ENCODE measurements around the gene KRT6C.
A peak's percentile ranks its signal among the peaks of the same experiment; 100 is the strongest.
"Not testable (repeated sequence)": the region's sequence is repeated elsewhere in the genome, so short reads cannot be mapped to it uniquely, and the experiment has no call there.

KRT6C gene

DNA sequence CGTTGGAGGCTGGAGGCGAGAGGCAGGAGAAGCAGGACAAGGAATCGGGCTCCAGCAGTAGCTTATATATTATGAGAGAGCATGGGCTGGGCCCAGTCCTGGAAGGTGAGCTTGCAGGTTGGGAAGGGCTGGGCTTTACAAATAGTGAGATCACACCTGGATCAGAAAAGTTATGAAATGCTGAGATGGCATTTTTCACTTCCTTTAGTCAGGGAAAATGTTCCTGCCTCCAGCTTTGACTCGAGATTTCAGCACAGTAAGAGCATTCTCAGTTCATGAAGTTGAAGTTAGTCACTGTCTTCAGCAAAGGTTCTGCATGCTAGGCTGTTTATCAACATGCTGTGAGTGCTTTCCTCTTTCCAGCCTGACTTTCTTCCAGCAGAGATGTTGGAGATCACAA is at the start of gene KRT6C:
KRT6C (minus strand) TSS at position 38 of the 400 bp plus-strand sequence. CDS start 68 bp downstream, outside the sequence.
- DNase-seq (ENCODE audit: low spot score), result no peak

DNA sequence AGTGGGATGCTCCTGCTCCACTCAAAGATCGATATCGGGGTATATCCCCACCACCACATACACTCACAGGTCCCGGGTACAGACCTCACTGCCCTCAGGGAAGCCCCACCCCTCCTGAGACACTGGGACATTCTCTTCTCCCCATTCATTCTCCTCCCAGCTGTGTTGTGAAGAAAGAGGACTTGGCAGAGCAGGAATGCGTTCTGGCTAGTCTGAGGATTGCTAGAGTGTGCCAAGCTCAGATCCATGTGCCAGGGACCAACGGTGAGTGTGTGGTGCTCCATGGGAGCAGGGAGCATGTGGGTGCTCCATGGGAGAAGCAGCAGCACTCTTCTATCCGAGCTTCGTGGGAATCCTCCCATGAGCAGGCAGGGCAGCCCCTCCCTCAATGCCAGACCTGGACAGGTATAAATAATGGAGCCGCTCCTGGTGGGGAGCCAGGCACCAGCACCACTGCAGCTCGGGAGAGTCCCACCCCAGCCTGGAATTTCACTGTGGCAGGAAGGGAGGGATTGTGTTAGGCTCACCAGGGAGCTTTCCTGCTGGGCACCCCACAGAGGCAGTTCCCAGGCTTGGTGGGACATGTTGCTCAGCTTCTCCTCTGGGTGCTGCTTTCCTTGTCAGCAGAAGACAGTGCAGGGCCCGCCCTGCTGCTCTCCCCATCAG is 48.9 kb upstream of the KRT6C start:
- DNase-seq (ENCODE audit: low spot score), result no peak

DNA sequence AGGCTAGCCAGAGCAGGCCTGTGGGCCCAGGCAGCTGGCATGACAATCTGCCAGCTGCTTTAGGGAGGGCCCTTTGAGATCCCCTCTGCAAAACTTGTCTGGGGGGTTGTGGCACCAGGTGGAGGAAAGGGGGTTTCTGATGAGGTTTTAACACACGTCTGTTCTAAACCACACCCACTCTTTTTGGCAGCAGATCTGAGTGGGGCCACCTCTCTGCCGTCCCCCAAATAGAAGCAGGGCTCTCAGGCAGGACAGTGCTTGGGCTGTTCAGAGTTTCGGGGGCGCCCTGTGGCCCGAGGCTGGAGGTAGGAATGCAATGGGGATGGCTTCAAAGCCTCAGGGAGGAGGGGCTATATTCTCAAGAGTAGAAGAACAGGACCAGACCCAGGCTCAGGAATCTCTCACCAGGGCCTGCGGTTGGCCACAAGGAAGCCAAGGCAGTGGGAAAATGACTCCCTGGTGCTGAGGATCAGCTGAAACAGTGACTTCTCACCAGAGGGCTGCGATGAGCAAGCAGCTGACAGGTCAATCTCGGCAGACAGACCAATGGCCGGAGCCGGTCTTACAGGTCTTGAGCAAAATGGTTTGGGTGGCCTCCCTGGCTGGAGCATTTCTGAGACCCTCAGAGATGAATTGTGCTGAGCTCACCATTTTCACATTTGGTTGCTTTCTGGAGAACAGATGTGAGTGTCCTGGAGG is 48.1 kb upstream of the KRT6C start:
- no peak for DNase-seq (ENCODE audit: low spot score)

DNA sequence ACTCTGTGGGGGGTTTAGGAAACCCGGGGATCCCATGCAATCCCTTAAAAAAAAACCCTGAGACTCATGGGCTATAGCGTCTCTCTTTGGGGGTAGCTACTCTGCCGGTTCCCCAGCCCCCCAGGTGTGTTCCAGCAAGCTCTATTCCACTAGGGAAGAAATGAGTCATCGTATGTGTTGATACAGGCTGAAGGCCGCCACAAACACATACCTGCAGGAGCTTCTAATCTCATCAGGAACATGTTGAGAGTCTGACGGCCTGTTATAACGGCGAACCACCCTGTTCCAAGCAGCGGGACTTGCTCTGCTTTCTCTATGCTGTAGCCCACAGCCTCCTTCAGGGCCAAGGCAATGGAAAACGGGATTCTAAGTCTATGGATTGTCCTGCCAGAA is 47.6 kb upstream of the KRT6C start:
- DNase-seq (ENCODE audit: low spot score), result no peak

DNA sequence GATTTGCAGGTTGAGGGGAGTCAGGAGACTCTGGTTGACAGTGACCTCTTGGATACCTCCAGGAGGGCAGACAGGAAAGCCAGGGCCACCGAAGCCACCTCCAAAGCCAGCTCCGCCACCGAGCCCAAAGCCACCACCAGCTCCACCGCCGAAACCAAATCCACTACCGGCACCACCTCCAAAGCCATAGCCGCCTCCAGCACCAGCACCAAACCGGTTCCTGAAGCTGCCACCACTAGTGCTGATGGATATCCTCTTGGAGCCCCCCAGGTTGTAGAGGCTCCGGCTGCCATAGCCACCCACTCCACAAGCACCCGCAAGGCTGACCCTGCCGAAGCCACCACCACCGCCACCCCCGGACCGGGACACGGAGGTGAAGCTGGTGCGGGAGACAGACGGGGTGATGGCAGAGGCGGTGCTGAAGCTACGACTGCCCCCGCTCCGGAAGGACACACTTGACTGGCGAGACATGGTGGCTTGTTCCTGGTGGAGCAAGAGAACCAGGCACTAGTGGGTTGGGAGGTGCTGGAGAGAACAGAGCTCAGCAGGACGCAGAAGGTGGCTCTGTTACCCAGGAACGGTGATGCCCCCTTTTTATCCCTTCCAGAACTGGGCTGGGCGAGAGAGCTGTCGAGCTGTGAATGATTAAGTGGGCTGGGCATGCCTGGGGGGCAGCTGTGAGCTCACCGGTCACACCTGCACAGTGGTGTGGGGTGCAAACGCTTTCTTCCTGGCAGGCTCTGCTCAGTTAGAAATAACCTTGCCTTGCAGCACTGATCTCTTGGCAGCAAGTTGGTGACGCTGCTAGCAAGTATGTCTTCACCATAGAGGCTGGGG is 46.4 kb upstream of the KRT6C start, which contains the start of gene KRT5:
KRT5 (minus strand) TSS at position 569 of the 837 bp plus-strand sequence; CDS start at position 471, 98 bp downstream.
- DNase-seq (ENCODE audit: low spot score), result no peak

GRCh38 chr12:52519387-52519703 is 45.7 kb upstream of the KRT6C start:
- no peak for DNase-seq (ENCODE audit: low spot score)

- no peak for DNase-seq (ENCODE audit: low spot score)
These were observed 45.2 kb upstream of the KRT6C start for GRCh38 chr12:52518574-52519386.

DNA sequence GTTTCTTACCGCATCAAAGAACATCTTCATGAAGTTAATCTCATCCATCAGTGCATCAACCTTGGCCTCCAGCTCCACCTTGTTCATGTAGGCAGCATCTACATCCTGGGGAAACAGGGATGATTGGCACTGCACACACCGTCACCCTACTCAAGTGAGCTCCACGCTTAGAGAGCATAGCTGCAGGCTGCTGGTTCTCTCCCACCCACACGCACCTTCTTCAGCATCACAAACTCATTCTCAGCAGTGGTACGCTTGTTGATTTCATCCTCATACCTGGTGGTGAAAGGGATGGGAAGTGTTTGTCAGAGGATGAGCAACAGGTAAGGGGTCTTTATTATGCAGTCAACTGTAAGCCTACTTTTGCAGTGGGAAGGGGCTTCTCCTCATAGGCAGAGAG is 44.3 kb upstream of the KRT6C start:
- no peak for DNase-seq (ENCODE audit: low spot score)

- DNase-seq (ENCODE audit: low spot score), result no peak
These were observed 43.6 kb upstream of the KRT6C start for GRCh38 chr12:52517005-52517835.

DNA sequence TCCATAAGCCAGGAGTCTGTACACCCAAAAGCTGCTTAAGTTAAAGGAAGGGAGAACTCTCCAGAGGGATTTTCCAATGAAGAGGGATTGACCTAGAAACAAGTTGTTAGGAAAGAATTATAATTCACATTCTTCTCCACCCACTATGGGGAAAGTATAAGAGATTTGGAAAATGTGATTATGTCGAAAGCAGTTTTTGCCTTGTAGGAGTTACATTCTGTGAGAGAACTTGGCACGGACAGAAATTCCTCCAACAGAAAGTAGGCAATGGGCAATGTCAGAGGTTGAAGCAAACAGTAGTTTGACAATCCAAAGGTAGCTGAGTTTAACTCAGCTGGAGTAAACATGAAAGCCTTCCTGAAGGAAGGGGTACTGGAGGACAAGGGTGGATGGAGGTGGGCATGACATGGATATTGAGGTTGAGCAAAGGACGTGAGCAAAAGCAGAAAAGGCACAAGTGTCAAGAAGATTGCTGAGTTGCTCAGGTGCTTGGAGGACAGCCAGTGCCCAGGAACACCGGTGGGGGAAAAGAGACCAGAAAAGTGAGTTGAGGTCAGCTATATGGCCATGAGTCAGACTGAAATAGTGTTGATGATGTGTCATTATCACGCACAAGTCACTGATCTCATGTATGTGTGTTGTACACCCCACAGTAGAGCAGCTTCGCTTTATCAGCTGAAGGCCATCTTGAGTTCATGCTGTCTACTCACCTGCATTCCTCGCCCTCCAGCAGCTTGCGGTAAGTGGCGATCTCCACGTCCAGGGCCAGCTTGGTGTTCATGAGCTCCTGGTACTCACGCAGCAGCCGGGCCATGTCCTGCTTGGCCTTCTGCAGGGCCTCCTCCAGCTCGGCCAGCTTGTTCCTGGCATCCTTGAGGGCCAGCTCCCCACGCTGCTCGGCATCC is 42.6 kb upstream of the KRT6C start:
- DNase-seq (ENCODE audit: low spot score), result no peak

GRCh38 chr12:52515319-52515646 is 41.7 kb upstream of the KRT6C start:
- no peak for DNase-seq (ENCODE audit: low spot score)

DNA sequence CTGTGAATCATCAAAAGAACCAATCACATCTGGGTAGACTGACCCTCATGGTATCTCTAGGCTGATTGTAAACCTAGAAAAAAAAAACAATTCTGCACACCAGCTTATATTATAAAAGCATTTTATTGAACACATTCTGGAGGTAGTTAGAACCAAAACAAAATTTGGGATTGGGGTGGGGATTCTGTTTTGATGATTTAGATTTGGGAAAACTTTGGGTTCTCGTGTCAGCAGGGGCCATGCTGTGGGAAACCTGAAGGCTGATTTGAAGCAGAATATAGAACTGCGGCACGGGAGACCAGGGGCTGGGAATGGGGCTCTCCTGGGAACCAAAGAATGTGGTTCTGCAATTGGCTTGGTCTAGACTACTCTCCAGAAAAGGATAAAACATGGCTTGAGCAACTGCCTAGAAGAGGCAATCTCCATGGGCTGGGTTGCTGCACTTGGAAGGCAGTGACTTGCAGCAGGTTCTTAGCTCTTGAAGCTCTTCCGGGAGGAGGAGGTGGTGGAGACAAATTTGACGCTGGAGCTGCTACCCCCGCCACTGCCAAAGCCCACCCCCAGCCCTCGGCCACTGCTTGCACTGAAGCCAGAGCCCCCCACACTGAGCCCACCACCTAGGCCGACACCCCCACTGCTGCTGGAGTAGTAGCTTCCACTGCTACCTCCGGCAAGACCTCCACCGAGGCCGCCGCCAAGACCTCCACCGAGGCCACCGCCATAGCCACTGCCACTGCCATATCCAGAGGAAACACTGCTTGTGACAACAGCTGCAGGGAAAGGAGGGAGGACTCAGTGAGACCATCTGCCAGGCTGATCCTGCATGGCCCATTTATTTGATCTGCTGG is 41.1 kb upstream of the KRT6C start:
- no peak for DNase-seq (ENCODE audit: low spot score)

DNA sequence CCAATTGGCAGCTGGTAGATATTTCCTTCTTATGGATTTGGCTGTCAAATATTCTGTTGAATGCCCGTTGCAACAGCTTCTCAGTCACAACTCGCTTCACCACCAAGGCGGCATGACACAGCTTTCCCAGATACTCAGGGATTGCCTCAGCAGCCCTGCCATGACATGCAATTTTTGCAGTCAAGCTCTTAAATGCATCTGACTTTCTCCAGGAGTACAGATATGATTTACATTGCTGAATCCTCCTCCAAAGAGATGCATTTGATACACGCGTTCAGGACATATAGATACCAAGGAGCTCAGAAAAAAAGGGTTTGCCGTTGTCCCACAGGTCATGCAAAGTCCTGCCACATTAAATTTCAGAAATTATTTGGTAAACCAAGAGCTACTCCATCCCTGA is 40.1 kb upstream of the KRT6C start:
- DNase-seq (ENCODE audit: low spot score), result no peak

- DNase-seq (ENCODE audit: low spot score), result no peak
These were observed 34.6 kb upstream of the KRT6C start for GRCh38 chr12:52508211-52508610.

DNA sequence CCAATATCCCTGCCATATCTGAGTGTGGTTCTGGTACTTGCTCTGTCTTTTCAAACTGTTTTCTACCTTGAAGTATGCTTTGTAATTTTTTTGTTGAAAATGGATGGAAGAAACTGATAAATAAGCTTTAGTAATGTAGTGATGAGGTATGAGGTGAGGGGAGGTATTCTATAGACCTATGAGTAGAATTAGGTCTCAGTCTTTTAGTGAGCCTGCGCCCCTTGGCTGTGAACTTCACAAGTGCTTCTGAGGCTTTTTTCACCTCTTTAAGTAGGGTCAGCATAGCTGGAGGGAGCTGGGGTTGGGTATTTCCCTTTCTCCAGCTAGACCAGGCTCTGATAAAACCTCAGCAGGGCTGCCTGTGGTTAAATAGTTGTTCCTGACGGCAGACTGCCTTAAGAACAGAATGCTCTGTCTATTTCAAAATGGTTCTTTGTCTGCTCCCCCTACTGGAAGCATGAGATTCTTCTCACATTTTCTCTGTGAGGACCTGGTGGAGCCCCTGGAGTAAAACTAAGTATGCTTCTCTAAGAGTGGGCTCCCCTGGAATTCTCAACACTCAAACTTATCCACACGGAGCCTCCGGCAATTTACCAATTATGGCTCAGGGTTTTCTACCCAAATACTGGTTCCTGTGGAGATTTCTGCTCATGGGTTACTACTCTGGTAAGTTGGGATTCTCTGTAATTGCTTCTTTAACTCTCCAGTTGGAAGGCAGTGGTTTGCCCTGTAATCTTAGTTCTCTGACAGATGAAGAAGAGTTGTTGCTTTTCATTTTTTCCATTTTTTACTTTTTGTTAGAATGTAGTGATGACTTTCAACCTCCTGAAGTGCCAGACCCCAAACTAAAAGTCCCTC is 33.5 kb upstream of the KRT6C start:
- peak; percentile 2 for DNase-seq (ENCODE audit: low spot score)

GRCh38 chr12:52502877-52503276 is 29.3 kb upstream of the KRT6C start:
- DNase-seq (ENCODE audit: low spot score), result no peak

GRCh38 chr12:52501490-52501889 is 27.9 kb upstream of the KRT6C start:
- DNase-seq (ENCODE audit: low spot score), result no peak

DNA sequence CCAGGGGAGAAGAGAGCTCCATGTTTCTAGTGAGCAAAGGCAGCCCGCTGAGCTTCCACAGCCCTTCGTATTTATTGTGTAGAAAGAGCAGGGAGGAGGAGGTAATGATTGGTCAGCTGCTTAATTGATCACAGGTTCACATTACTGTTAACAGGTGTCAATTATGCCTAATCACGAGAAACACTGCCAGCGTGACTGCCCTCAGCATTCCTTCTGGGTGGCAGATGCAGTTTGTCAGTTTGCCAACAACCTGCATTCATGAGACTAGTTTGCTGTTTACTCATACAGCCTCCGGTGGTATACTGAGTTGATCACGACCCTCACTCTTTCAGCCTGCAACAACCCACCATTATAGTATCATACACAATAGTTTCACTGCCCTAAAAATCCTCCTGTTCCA is 27.0 kb upstream of the KRT6C start:
- not testable (repeated sequence) for DNase-seq (ENCODE audit: low spot score)
